Measurements from ENCODE around the gene LHFPL3.

- no peak for TF ChIP-seq ARNT (IDR thresholded peaks at IDR 0.05)
- TF ChIP-seq TARDBP (IDR thresholded peaks at IDR 0.05), result no peak
- no peak for TF ChIP-seq BHLHE40 (IDR thresholded peaks at IDR 0.05; ENCODE audit: borderline replicate concordance)
- TF ChIP-seq HDGF (IDR thresholded peaks at IDR 0.05; ENCODE audit: borderline replicate concordance), result no peak
- no peak for TF ChIP-seq FOXM1 (IDR thresholded peaks at IDR 0.05; ENCODE audit: borderline replicate concordance)
- no peak for TF ChIP-seq FOXA1 (IDR thresholded peaks at IDR 0.05)
- TF ChIP-seq ELF4 (IDR thresholded peaks at IDR 0.05), result no peak
- no peak for TF ChIP-seq SUZ12 (IDR thresholded peaks at IDR 0.05)
- TF ChIP-seq, protein P1, sequence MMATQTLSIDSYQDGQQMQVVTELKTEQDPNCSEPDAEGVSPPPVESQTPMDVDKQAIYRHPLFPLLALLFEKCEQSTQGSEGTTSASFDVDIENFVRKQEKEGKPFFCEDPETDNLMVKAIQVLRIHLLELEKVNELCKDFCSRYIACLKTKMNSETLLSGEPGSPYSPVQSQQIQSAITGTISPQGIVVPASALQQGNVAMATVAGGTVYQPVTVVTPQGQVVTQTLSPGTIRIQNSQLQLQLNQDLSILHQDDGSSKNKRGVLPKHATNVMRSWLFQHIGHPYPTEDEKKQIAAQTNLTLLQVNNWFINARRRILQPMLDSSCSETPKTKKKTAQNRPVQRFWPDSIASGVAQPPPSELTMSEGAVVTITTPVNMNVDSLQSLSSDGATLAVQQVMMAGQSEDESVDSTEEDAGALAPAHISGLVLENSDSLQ (IDR thresholded peaks at IDR 0.05), result no peak
Observed at GRCh38 chr7:104296900-104297299, 31.5 kb upstream of the LHFPL3 start.

Data from HEK293T (cell line).